NCI-H82 treated with DMSO at 0.1 percent for 48 hours (cell line): Measurements from ENCODE around the gene DUSP15.

ENCODE experiments used
- DNase-seq: peaks from one replicate; lab custom pipeline; 2025; ENCODE audit not compliant: unreplicated experiment; lab: John Stamatoyannopoulos, UW

The DUSP15 gene

DNA sequence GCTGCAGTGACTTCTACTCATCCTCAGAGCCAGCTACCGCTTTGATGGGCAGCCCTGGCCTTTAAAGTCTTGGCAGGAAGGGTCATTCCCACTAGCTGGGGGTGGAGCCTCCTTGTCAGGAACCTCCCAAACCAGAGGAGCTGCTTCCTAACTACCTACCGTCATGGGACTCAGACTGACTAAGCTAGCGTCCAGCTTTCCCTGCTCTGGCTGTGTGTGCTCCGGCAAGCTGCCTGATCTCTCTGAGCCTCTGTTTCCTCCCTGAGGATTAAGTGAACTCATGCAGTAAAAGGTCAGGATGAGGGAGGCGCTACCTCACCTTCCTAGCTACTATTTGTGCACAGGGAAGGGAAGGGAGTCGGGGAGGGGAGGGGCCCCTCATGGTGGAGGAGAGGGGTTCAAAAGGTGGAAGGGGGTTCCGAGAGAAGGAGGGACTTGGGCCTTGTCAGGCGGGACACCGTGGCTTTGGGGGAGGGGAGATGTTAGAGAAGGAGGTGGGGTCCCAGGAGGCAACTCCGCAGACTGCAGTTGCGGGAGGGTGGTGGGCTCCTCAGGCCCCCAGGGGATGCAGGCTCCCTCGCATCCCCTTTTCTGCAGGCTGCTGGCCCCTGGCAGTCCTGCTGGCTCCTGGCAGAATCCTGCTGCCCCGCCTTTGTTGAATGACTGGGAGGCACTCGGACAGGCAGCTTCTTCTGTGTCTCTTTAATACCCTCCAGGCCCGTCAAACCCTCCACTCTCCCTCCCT, 9.8 kb downstream of the DUSP15 start:
- no peak for DNase-seq

DNA sequence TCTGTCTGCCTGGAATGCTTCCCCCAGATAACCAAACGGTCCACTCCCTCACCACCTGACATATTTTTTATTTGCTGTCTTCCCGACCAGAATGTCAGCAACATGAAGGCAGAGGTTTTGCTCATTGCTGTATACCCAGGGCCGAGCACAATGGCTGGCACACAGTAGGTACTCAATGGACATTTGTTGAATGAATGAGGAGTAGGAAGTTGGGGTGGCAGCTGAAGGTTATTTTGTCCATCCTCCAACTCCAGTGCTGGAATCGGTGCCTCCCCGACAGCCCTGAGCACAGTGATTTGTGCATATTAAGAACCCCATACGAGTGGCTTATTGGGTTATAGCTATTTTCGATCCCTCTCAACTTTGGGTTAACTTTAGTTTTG, 10.3 kb downstream of the DUSP15 start:
- no peak for DNase-seq

GRCh38 chr20:31859266-31859997, 10.9 kb downstream of the DUSP15 start:
- no peak for DNase-seq

- no peak for DNase-seq
Measured at GRCh38 chr20:31858760-31859083, 11.6 kb downstream of the DUSP15 start.

- no peak for DNase-seq
Measured at GRCh38 chr20:31857861-31858759, 12.2 kb downstream of the DUSP15 start.

DNA sequence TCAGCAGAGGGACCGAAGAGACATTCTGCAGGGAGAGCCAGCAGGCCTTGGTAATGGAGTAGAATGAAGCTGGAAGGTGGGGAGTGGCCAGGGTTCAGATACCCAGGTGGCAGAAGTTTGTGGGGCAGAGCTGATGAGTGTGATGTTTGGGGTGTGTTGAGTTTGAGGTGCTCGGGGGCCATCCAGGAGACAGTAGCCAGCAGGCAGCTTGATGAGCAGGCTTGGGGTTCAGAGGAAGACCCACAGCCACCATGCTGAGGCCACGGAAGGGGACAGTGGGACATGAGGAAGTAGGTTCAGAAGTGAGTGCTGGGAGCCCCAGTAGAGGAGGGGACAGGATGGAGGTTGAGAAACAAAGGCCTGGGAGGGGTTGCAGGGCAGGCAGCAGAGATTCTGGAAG, 13.8 kb downstream of the DUSP15 start:
- DNase-seq = no peak

DNA sequence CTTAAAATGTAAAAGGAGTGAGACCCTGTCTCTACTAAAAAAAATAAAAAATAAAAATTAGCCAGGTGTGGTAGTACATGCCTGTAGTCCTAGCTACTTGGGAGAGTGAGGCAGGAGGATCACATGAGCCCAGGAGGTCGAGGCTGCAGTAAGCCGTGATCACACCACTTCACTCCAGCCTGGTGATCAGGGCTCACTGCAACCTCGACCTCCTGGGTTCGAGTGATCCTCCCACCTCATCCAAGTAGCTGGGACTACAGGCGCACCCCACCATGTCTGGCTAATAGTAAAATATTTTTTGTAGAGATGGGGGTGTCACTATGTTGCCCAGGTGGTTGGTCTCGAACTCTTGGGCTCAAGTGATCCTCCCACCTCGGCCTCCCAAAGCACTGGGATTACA, 16.8 kb downstream of the DUSP15 start:
- DNase-seq = no peak

DNA sequence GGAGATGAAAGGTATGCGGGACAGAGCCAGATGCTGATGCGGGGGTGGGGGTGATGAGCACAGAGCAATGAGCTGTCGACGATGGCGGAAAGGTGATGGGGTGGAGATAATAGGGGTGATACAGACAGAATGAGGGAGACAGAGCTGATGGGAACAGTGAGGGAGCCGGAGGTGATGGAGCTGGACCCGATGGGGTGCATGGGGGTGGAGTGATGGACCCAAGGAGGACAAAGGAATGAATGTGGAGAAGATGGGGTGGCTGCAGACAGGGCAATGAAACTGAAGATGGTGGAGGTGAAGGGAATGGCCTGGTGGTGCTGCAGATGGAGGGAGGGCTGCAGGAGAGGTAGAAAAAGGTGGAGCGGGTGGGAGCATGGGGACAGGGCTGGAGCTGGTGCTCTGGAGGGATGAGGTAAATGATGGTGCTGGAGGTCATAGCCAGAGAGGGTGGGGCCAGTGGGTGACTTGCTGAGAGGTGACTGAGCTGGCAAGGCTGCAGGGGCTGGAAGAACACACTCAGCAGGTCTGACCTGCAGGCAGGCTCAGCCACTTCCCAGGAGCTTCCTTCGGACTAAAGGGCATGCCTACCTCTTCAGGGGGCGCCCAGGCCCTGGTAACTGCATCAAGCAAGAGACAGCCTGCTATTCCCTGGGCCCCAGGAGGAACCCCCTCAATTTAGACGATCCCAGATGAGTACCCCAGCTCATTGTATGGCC, 18.9 kb downstream of the DUSP15 start:
- DNase-seq = no peak

GRCh38 chr20:31849306-31849930, 20.9 kb downstream of the DUSP15 start:
- no peak for DNase-seq

- no peak for DNase-seq
Measured at GRCh38 chr20:31848088-31848999, 22.0 kb downstream of the DUSP15 start.

- DNase-seq = no peak
Measured at GRCh38 chr20:31846793-31847138, 23.6 kb downstream of the DUSP15 start.

- no peak for DNase-seq
Measured at GRCh38 chr20:31845300-31845863, 24.9 kb downstream of the DUSP15 start, which contains the start of gene FOXS1. FOXS1 (minus strand) TSS chr20:31845604; CDS start chr20:31845542, 62 bp downstream.

GRCh38 chr20:31844737-31845299, 25.5 kb downstream of the DUSP15 start:
- no peak for DNase-seq

DNA sequence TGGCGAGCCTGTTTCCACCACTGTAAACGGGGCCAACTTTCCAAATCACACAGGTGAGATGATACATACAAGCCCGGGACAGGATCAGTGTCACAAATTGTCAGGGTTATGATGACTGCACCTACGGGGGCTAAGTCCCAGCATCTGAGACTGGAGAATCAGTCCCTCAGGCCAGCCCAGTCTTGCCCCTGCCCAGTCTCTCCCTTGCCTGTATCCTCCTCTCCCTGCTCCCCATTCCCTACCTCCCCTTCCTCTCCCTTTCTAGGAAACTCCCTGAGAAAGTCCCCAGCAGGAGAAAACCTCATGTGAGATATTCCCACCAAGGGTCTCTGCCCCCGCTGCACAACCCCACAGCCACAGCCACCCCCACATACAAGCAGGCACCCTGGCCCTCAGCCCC, 26.4 kb downstream of the DUSP15 start:
- no peak for DNase-seq

GRCh38 chr20:31843288-31843687, 27.0 kb downstream of the DUSP15 start:
- no peak for DNase-seq

- DNase-seq = no peak
Measured at GRCh38 chr20:31842471-31843157, 27.7 kb downstream of the DUSP15 start.

DNA sequence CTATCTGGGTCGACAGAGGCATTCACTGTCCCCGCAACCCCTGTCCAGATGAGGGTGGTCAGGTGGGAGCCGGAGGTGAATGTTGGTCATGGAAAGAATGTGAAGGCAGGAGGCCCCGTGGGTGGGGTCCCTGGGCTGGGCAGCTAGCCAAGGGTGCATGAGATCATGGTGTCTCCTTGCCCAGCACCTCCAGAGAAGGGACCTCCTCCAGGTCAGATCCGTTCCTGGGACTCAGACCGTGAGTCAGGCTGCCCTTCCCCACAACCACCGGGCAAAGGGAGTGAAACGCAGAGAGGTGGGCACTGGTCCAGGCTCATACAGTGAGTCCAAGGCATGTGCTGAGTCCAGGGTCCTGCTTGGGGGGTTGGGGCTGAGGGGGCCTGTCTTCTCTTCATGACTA, 28.4 kb downstream of the DUSP15 start:
- DNase-seq = no peak
